Mucosa of descending colon (tissue), 3 donors: ENCODE measurements around the gene DDX56. TPM values are rescaled to one million over a fixed set of nuclear protein-coding genes. Genes with fewer than 3 reads are reported as not detected.
"Not testable (repeated sequence)": the region's sequence is repeated elsewhere in the genome, so short reads cannot be mapped to it uniquely, and the experiment has no call there.

Source experiments
- ATAC-seq: fragments of 200-7000 bp; cut with Tn5 transposase; one replicate; pipeline ENCODE4 v1.9.1; 2020; ENCODE audit warnings: mild to moderate bottlenecking, moderate library complexity
- DNase-seq, 3 donors: peaks; one replicate each; pipeline ENCODE4 v3.0.0-alpha.2; 2020
- H3K36me3 ChIP-seq: fragments of 200-600 bp; one replicate; pipeline ENCODE4 v1.8.0; 2021; ENCODE audit warnings: low read depth, mild to moderate bottlenecking
- H3K4me1 ChIP-seq: fragments of 200-600 bp; one replicate; pipeline ENCODE4 v1.8.0; 2021; ENCODE audit warnings: low read depth, mild to moderate bottlenecking
- H3K4me3 ChIP-seq: fragments of 200-600 bp; one replicate; pipeline ENCODE4 v1.8.0; 2021; ENCODE audit warnings: mild to moderate bottlenecking
- H3K9me3 ChIP-seq: fragments of 200-600 bp; one replicate; pipeline ENCODE4 v1.8.0; 2021; ENCODE audit warnings: mild to moderate bottlenecking
- intact Hi-C, 2 donors: fragments of 100-400 bp; cut with DNase I in 1 of 2; cut with micrococcal nuclease in 1 of 2; formaldehyde crosslinking; loops; one replicate each; pipeline versions ENCODE4 v1.11.0 to v1.11.1; 2022; cut with DNase I, micrococcal nuclease
- total RNA-seq, 3 donors: library from RNA; stranded (reverse); fragmentation: NEBNext Ultra II Directional in 2 of 3; extraction: Animal tissue kit (Norgen Biotek cat#: 25700) in 2 of 3; gene quantifications; one replicate each; pipeline versions ENCODE4 v1.2.1 to v1.2.4, GENCODE V29; 2021 to 2023
- TF ChIP-seq, protein P1 (sequence below): fragments of 200-600 bp; IDR thresholded peaks from one replicate; pipeline ENCODE4 v1.8.0; 2022; ENCODE audit warnings: antibody characterized with exemption, mild to moderate bottlenecking
- donor health status: DM: no; HTN: no; CAD: no; lungs with moderate emphysema.
- donor health status: DM: no; HTN: no; CAD: no.
- donor health status: DM: no; HTN: yes; CAD: no.

DDX56 gene
- total RNA-seq, 3 donors from 2014 or later: 50.7 to 60.6 (median 60.0) TPM

- DNase-seq (no peak), ATAC-seq (no peak)
- intact Hi-C loops: no loop called here
These were observed 29.5 kb upstream of the DDX56 start for GRCh38 chr7:44603193-44603592.

DNA sequence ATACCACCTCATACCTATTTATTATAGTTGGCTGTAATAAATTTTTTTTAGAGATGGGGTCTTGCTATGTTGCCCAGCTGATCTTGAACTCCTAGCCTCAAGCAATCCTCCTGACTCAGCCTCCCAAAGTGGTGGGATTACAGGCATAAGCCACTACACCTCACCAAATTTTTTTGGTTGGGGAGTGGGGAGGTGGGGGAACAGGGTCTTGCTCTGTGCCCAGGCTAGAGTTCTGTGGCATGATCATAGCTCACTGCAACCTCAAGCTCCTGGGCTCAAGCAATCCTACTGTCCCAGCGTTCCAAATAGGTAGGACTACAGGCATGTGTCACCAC, 28.8 kb upstream of the DDX56 start:
- Histone ChIP-seq H3K9me3 (no peaks in the 10 kb centered on the region), H3K4me3 (no peak overlapping the region)
- intact Hi-C loops: no loop called here

More at GRCh38 chr7:44603193-44603592, 29.5 kb upstream of the DDX56 start:
- Histone ChIP-seq H3K4me3 (no peak overlapping the region), H3K9me3 (no peaks in the 10 kb centered on the region), H3K4me1 (peaks cover 12% of the 10 kb centered on the region), H3K36me3 (no peaks in the 10 kb centered on the region)
- TF ChIP-seq, protein P1, sequence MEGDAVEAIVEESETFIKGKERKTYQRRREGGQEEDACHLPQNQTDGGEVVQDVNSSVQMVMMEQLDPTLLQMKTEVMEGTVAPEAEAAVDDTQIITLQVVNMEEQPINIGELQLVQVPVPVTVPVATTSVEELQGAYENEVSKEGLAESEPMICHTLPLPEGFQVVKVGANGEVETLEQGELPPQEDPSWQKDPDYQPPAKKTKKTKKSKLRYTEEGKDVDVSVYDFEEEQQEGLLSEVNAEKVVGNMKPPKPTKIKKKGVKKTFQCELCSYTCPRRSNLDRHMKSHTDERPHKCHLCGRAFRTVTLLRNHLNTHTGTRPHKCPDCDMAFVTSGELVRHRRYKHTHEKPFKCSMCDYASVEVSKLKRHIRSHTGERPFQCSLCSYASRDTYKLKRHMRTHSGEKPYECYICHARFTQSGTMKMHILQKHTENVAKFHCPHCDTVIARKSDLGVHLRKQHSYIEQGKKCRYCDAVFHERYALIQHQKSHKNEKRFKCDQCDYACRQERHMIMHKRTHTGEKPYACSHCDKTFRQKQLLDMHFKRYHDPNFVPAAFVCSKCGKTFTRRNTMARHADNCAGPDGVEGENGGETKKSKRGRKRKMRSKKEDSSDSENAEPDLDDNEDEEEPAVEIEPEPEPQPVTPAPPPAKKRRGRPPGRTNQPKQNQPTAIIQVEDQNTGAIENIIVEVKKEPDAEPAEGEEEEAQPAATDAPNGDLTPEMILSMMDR: no peak

DNA sequence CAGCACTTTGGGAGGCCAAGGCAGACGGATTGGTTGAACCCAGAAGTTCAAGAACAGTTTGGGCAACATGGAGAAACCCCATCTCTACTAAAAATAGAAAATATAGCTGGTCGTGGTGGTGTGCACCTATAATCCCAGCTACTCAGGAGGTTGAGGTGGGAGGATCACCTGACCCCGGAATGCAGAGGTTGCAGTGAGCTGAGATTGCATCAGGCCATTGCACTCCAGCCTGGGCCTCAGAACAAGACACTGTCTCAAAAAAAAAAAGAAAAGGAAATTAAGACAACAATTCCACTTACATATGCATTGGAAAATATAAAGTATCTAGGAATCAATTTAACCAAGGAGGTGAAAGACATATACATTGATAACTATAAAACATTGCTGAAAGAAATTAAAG, 25.5 kb upstream of the DDX56 start:
- TF ChIP-seq, protein P1: no peak
- H3K4me1 ChIP-seq: no peaks in the 10 kb centered on the region
- H3K36me3 ChIP-seq: no peaks in the 10 kb centered on the region
- no peak overlapping the region for H3K4me3 ChIP-seq
- no peak for DNase-seq
- H3K9me3 ChIP-seq: no peaks in the 10 kb centered on the region
- intact Hi-C loops: no loop called here
- ATAC-seq: no peak

More for the DNA sequence above, 28.8 kb upstream of the DDX56 start:
- H3K4me1 ChIP-seq: peaks cover 7% of the 10 kb centered on the region
- ATAC-seq: no peak
- no peaks in the 10 kb centered on the region for H3K36me3 ChIP-seq
- TF ChIP-seq, protein P1: no peak
- no peak for DNase-seq

DNA sequence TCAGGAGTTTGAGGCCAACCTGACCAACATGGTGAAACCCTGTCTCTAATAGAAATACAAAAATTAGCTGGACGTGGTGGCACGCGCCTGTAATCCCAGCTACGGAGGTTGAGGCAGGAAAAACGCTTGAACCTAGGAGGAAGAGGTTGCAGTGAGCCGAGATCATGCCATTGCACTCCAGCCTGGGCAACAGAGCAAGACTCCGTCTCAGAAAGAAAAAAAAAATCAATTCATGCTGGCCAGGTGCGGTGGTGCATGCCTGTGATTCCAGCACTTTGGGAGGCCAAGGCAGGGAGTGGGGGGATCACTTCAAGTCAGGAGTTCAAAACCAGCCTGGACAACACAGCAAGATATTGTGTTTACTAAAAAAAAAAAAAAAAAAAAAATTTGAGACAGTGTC, 23.5 kb upstream of the DDX56 start:
- H3K36me3 ChIP-seq, H3K4me3 ChIP-seq, intact Hi-C loops, H3K9me3 ChIP-seq, ATAC-seq, H3K4me1 ChIP-seq, DNase-seq: not testable (repeated sequence)

GRCh38 chr7:44595934-44596635, 22.4 kb upstream of the DDX56 start:
- intact Hi-C loops: no loop called here
- TF ChIP-seq, protein P1: no peak
- H3K36me3 ChIP-seq: no peaks in the 10 kb centered on the region
- no peak overlapping the region for H3K4me3 ChIP-seq
- no peaks in the 10 kb centered on the region for H3K4me1 ChIP-seq
- H3K9me3 ChIP-seq: no peaks in the 10 kb centered on the region
- no peak for DNase-seq
- no peak for ATAC-seq

DNA sequence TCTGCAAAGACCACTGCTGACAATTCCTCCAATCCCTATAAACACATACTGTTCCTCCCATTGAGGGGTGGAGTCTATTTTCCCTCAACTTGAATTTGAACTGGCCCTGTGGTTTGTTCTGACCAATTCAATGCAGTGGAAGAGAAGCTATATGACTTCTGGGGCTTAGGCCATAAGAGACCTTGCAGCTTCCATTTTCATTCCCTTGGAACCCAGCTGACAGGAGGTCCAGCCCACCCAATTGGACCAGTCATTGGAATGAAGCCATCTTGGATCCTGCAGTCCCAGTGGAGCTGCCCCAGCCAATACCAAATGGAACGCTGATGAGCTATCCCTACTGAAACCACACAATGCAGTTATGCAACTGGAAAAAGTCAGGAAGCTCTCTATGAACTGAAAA, 17.2 kb upstream of the DDX56 start:
- no peak overlapping the region for H3K4me3 ChIP-seq
- TF ChIP-seq, protein P1: no peak
- no peaks in the 10 kb centered on the region for H3K36me3 ChIP-seq
- DNase-seq (no peak), ATAC-seq (no peak)
- H3K9me3 ChIP-seq: no peaks in the 10 kb centered on the region
- no peaks in the 10 kb centered on the region for H3K4me1 ChIP-seq
- intact Hi-C loops: no loop called here
